Measurements from ENCODE around the gene TMSB10.

TMSB10 gene

GRCh38 chr2:84884449-84884848 lies 21.0 kb upstream of the TMSB10 start:
- no peak for TF ChIP-seq EZH2phosphoT487 (conservative IDR thresholded peaks at IDR 0.05; ENCODE audit: low read length)
- TF ChIP-seq CTCF (IDR thresholded peaks at IDR 0.05; ENCODE audit: insufficient read depth, low read length, poor library complexity, severe bottlenecking) = no peak
- Histone ChIP-seq H3K36me3 (ENCODE audit: low read length) (no peaks in the 10 kb centered on the region), H2AFZ (ENCODE audit: low read depth, low read length, severe bottlenecking) (no peak overlapping the region), H4K20me1 (ENCODE audit: low read depth, low read length) (no peaks in the 10 kb centered on the region), H3K79me2 (ENCODE audit: insufficient read depth, low read length) (no peaks in the 10 kb centered on the region), H3K9ac (ENCODE audit: low read length) (no peak overlapping the region), H3K9me3 (ENCODE audit: insufficient read depth, low read length) (no peaks in the 10 kb centered on the region), H3K27me3 (ENCODE audit: low read length) (no peaks in the 10 kb centered on the region; the same call in 1 of the 2 replicates), H3K9me2 (replicated peaks; ENCODE audit: insufficient read depth, low read length) (no peaks in the 10 kb centered on the region), H3K4me3 (ENCODE audit: insufficient read depth, low read length, poor library complexity, severe bottlenecking) (no peak overlapping the region), H3K4me2 (ENCODE audit: low read depth, low read length, poor library complexity, severe bottlenecking) (no peak overlapping the region), H3F3A (ENCODE audit: insufficient read depth) (no peaks in the 10 kb centered on the region), H3K27ac (ENCODE audit: low read depth, low read length) (no peak overlapping the region)

DNA sequence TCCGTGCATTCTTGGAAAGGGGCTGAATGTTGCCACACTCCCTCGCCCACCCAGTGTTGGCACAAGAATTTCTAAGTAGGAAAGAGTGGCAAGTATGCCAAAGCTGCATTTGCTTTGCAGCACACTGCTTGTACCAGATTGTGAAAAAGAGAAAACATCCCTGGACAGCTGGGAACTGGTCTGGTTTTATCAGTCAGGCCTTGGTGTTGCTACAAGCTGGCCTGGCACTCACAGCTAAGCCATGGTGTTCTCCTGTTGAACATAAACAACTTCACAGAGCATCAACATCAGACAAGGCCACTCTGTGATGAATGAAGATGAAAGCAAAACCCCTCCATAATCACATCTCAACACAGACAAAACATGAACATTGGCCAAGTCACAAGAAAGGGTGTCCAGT lies 20.3 kb upstream of the TMSB10 start:
- no peak overlapping the region for H3K4me2 ChIP-seq (ENCODE audit: low read depth, low read length, poor library complexity, severe bottlenecking)
- H3K27ac ChIP-seq (ENCODE audit: low read depth, low read length) = no peak overlapping the region
- H3F3A ChIP-seq (ENCODE audit: insufficient read depth) = no peaks in the 10 kb centered on the region
- no peaks in the 10 kb centered on the region for H3K9me3 ChIP-seq (ENCODE audit: insufficient read depth, low read length)
- no peaks in the 10 kb centered on the region for H3K79me2 ChIP-seq (ENCODE audit: insufficient read depth, low read length)
- no peak overlapping the region for H3K4me3 ChIP-seq (ENCODE audit: insufficient read depth, low read length, poor library complexity, severe bottlenecking)
- no peaks in the 10 kb centered on the region; the same call in 1 of the 2 replicates for H3K27me3 ChIP-seq (ENCODE audit: low read length)
- no peak overlapping the region for H2AFZ ChIP-seq (ENCODE audit: low read depth, low read length, severe bottlenecking)
- no peaks in the 10 kb centered on the region for H3K9me2 ChIP-seq (replicated peaks; ENCODE audit: insufficient read depth, low read length)
- no peak overlapping the region for H3K9ac ChIP-seq (ENCODE audit: low read length)
- H3K36me3 ChIP-seq (ENCODE audit: low read length) = no peaks in the 10 kb centered on the region
- H4K20me1 ChIP-seq (ENCODE audit: low read depth, low read length) = no peaks in the 10 kb centered on the region
- TF ChIP-seq EZH2phosphoT487 (conservative IDR thresholded peaks at IDR 0.05; ENCODE audit: low read length) (no peak), CTCF (IDR thresholded peaks at IDR 0.05; ENCODE audit: insufficient read depth, low read length, poor library complexity, severe bottlenecking) (no peak)

DNA sequence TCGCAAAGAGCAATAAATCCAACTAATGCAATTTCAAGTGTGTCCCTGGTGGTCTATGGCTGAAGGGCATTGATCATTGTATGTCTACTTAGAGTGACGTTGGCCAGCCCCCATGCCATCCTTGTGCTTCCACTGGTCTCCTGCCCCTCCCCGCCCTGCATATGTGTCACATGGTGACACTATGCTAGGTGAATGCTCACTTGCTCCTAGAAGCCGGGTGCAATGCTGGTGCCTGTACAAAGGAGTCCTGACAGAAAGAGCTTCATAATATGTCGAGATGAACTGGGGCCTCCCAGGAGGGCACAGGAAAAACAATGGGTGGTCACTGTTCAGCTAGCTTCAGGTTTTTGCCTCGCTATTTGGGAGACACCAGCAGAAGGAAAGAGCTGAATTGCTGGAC lies 18.7 kb upstream of the TMSB10 start:
- Histone ChIP-seq H3K9me3 (ENCODE audit: insufficient read depth, low read length) (no peaks in the 10 kb centered on the region), H3F3A (ENCODE audit: insufficient read depth) (no peaks in the 10 kb centered on the region)

More for the DNA sequence above, 18.7 kb upstream of the TMSB10 start:
- H4K20me1 ChIP-seq (ENCODE audit: low read depth, low read length) = no peaks in the 10 kb centered on the region
- H3K4me3 ChIP-seq (ENCODE audit: insufficient read depth, low read length, poor library complexity, severe bottlenecking) = no peak overlapping the region
- no peaks in the 10 kb centered on the region for H3K9me2 ChIP-seq (replicated peaks; ENCODE audit: insufficient read depth, low read length)
- no peaks in the 10 kb centered on the region for H3K27me3 ChIP-seq (ENCODE audit: low read length)
- no peaks in the 10 kb centered on the region for H3K36me3 ChIP-seq (ENCODE audit: low read length)
- no peak for TF ChIP-seq EZH2phosphoT487 (conservative IDR thresholded peaks at IDR 0.05; ENCODE audit: low read length)
- no peak for TF ChIP-seq CTCF (IDR thresholded peaks at IDR 0.05; ENCODE audit: insufficient read depth, low read length, poor library complexity, severe bottlenecking)
- no peak overlapping the region for H3K4me2 ChIP-seq (ENCODE audit: low read depth, low read length, poor library complexity, severe bottlenecking)
- no peak overlapping the region for H2AFZ ChIP-seq (ENCODE audit: low read depth, low read length, severe bottlenecking)
- no peaks in the 10 kb centered on the region for H3K79me2 ChIP-seq (ENCODE audit: insufficient read depth, low read length)
- no peak overlapping the region for H3K27ac ChIP-seq (ENCODE audit: low read depth, low read length)
- no peak overlapping the region for H3K9ac ChIP-seq (ENCODE audit: low read length)
